ENCODE measurements around the gene HARBI1.

Gene HARBI1

GRCh38 chr11:46617134-46617971 lies at the start of gene HARBI1, which contains the start of gene ATG13:
Gene HARBI1 (minus strand): TSS chr11:46617227. CDS start chr11:46616237, 990 bp downstream.
Gene ATG13 (plus strand): TSS chr11:46617553. CDS start chr11:46644292, 26,739 bp downstream.
- peak; percentile 97 for DNase-seq

GRCh38 chr11:46666516-46666915 lies 49.5 kb upstream of the HARBI1 start:
- DNase-seq = no peak

- DNase-seq = no peak
These were observed 48.3 kb upstream of the HARBI1 start for GRCh38 chr11:46665356-46665755.

- DNase-seq = no peak
These were observed 47.6 kb upstream of the HARBI1 start for GRCh38 chr11:46664612-46665011.

GRCh38 chr11:46663277-46663940 lies 46.4 kb upstream of the HARBI1 start:
- no peak for DNase-seq

- no peak for DNase-seq
These were observed 45.3 kb upstream of the HARBI1 start for GRCh38 chr11:46662366-46662765.

GRCh38 chr11:46661836-46662235 lies 44.8 kb upstream of the HARBI1 start:
- no peak for DNase-seq

GRCh38 chr11:46659908-46660307 lies 42.9 kb upstream of the HARBI1 start:
- no peak for DNase-seq

- DNase-seq = no peak
These were observed 41.2 kb upstream of the HARBI1 start for GRCh38 chr11:46658259-46658658.

GRCh38 chr11:46657186-46657585 lies 40.2 kb upstream of the HARBI1 start:
- DNase-seq = no peak

GRCh38 chr11:46655631-46656030 lies 38.6 kb upstream of the HARBI1 start:
- DNase-seq = no peak

GRCh38 chr11:46649180-46649738 lies 32.2 kb upstream of the HARBI1 start:
- no peak for DNase-seq

- DNase-seq = no peak
These were observed 27.0 kb upstream of the HARBI1 start for GRCh38 chr11:46643986-46644385.

- DNase-seq = no peak
These were observed 26.5 kb upstream of the HARBI1 start for GRCh38 chr11:46643531-46643930.

GRCh38 chr11:46642627-46643335 lies 25.8 kb upstream of the HARBI1 start:
- DNase-seq = no peak

- no peak for DNase-seq
These were observed 24.6 kb upstream of the HARBI1 start for GRCh38 chr11:46641639-46642038.

- no peak for DNase-seq
These were observed 23.2 kb upstream of the HARBI1 start for GRCh38 chr11:46640036-46640788.

- DNase-seq = no peak
These were observed 22.3 kb upstream of the HARBI1 start for GRCh38 chr11:46639197-46639839.

GRCh38 chr11:46637546-46637945 lies 20.5 kb upstream of the HARBI1 start:
- DNase-seq = no peak

GRCh38 chr11:46635557-46636139 lies 18.6 kb upstream of the HARBI1 start:
- no peak for DNase-seq
